ENCODE data around the gene CATSPERE.

DNA sequence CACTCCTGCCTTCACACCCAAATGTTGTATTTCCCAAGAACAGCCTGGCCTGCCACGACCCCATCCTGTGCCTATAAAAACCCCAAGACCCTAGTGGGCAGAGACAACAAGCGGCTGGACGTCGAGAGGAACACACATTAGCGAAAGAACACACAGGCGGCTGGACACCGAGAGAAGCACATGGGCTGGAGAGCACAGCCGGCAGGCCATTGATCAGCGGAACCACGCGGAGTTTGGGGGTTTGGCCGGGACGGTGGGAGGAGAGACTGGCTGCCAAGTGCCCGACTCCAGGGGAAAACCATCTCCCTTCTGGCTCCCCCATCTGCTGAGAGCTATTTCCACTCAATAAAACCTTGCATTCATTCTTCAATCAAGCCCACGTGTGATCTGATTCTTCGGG, 181.5 kb downstream of the CATSPERE start:
- no peak for TF ChIP-seq POLR2A (IDR thresholded peaks at IDR 0.05; ENCODE audit: low read depth, low read length)
- TF ChIP-seq, protein P1, sequence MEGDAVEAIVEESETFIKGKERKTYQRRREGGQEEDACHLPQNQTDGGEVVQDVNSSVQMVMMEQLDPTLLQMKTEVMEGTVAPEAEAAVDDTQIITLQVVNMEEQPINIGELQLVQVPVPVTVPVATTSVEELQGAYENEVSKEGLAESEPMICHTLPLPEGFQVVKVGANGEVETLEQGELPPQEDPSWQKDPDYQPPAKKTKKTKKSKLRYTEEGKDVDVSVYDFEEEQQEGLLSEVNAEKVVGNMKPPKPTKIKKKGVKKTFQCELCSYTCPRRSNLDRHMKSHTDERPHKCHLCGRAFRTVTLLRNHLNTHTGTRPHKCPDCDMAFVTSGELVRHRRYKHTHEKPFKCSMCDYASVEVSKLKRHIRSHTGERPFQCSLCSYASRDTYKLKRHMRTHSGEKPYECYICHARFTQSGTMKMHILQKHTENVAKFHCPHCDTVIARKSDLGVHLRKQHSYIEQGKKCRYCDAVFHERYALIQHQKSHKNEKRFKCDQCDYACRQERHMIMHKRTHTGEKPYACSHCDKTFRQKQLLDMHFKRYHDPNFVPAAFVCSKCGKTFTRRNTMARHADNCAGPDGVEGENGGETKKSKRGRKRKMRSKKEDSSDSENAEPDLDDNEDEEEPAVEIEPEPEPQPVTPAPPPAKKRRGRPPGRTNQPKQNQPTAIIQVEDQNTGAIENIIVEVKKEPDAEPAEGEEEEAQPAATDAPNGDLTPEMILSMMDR (IDR thresholded peaks at IDR 0.05 in 2 of 3, conservative IDR thresholded peaks at IDR 0.05 in 1 of 3; ENCODE audit: control insufficient read depth in 2 of 3, extremely low read depth in 1 of 3, insufficient read depth in 1 of 3, low read depth in 3 of 3, low read length in 3 of 3): no peak
- no peak for TF ChIP-seq EED (IDR thresholded peaks at IDR 0.05; ENCODE audit: low read depth)
- TF ChIP-seq FOXM1 (IDR thresholded peaks at IDR 0.05; ENCODE audit: low read depth, low read length): no peak
- TF ChIP-seq RAD21 (IDR thresholded peaks at IDR 0.05; ENCODE audit: insufficient read depth, low read depth, low read length): no peak
- TF ChIP-seq YBX1 (IDR thresholded peaks at IDR 0.05): no peak
- no peak for TF ChIP-seq POLR2AphosphoS5 (IDR thresholded peaks at IDR 0.05; ENCODE audit: low read length)
- TF ChIP-seq JUND (IDR thresholded peaks at IDR 0.05; ENCODE audit: low read depth, low read length): no peak
- TF ChIP-seq TARDBP (IDR thresholded peaks at IDR 0.05; ENCODE audit: borderline replicate concordance): no peak
- no peak for TF ChIP-seq NR2C2 (IDR thresholded peaks at IDR 0.05; ENCODE audit: borderline replicate concordance, control insufficient read depth, insufficient read length, low read depth)
- no peak for TF ChIP-seq EZH2 (IDR thresholded peaks at IDR 0.05; ENCODE audit: borderline replicate concordance, control insufficient read depth, low read depth, low read length)
- TF ChIP-seq, protein P2, sequence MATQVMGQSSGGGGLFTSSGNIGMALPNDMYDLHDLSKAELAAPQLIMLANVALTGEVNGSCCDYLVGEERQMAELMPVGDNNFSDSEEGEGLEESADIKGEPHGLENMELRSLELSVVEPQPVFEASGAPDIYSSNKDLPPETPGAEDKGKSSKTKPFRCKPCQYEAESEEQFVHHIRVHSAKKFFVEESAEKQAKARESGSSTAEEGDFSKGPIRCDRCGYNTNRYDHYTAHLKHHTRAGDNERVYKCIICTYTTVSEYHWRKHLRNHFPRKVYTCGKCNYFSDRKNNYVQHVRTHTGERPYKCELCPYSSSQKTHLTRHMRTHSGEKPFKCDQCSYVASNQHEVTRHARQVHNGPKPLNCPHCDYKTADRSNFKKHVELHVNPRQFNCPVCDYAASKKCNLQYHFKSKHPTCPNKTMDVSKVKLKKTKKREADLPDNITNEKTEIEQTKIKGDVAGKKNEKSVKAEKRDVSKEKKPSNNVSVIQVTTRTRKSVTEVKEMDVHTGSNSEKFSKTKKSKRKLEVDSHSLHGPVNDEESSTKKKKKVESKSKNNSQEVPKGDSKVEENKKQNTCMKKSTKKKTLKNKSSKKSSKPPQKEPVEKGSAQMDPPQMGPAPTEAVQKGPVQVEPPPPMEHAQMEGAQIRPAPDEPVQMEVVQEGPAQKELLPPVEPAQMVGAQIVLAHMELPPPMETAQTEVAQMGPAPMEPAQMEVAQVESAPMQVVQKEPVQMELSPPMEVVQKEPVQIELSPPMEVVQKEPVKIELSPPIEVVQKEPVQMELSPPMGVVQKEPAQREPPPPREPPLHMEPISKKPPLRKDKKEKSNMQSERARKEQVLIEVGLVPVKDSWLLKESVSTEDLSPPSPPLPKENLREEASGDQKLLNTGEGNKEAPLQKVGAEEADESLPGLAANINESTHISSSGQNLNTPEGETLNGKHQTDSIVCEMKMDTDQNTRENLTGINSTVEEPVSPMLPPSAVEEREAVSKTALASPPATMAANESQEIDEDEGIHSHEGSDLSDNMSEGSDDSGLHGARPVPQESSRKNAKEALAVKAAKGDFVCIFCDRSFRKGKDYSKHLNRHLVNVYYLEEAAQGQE (IDR thresholded peaks at IDR 0.05; ENCODE audit: low read depth, low read length): no peak

Data from GM12878 (cell line).